Measurements from ENCODE around the gene HRH4.

HRH4 gene

GRCh38 chr18:24460388-24460787 is at the start of gene HRH4:
HRH4 (plus strand) TSS chr18:24460637; CDS start chr18:24460729, 92 bp downstream.
- no peak for DNase-seq (ENCODE audit: low spot score)

- DNase-seq (ENCODE audit: low spot score): no peak
Observed at GRCh38 chr18:24413148-24413547, 47.3 kb upstream of the HRH4 start.

GRCh38 chr18:24414349-24415003 is 46.0 kb upstream of the HRH4 start:
- no peak for DNase-seq (ENCODE audit: low spot score)

- DNase-seq (ENCODE audit: low spot score): no peak
Observed at GRCh38 chr18:24417480-24417879, 43.0 kb upstream of the HRH4 start.

GRCh38 chr18:24420551-24420950 is 39.9 kb upstream of the HRH4 start:
- DNase-seq (ENCODE audit: low spot score): no peak

GRCh38 chr18:24421831-24422230 is 38.6 kb upstream of the HRH4 start:
- DNase-seq (ENCODE audit: low spot score): no peak

- DNase-seq (ENCODE audit: low spot score): no peak
Observed at GRCh38 chr18:24426073-24426397, 34.4 kb upstream of the HRH4 start.

- DNase-seq (ENCODE audit: low spot score): peak; percentile 85
Observed at GRCh38 chr18:24426398-24427294, 33.8 kb upstream of the HRH4 start, which contains the start of gene IMPACT. IMPACT (plus strand) TSS chr18:24426670; CDS start chr18:24426757, 87 bp downstream.

- DNase-seq (ENCODE audit: low spot score): no peak
Observed at GRCh38 chr18:24427484-24427883, 33.0 kb upstream of the HRH4 start.

- DNase-seq (ENCODE audit: low spot score): no peak
Observed at GRCh38 chr18:24428709-24429108, 31.7 kb upstream of the HRH4 start.

- no peak for DNase-seq (ENCODE audit: low spot score)
Observed at GRCh38 chr18:24429188-24429587, 31.2 kb upstream of the HRH4 start.

GRCh38 chr18:24432618-24433017 is 27.8 kb upstream of the HRH4 start:
- DNase-seq (ENCODE audit: low spot score): no peak

- no peak for DNase-seq (ENCODE audit: low spot score)
Observed at GRCh38 chr18:24436939-24437338, 23.5 kb upstream of the HRH4 start.

- DNase-seq (ENCODE audit: low spot score): no peak
Observed at GRCh38 chr18:24443870-24444269, 16.6 kb upstream of the HRH4 start.

- no peak for DNase-seq (ENCODE audit: low spot score)
Observed at GRCh38 chr18:24446453-24446852, 14.0 kb upstream of the HRH4 start.

- no peak for DNase-seq (ENCODE audit: low spot score)
Observed at GRCh38 chr18:24446953-24447538, 13.4 kb upstream of the HRH4 start.

- DNase-seq (ENCODE audit: low spot score): peak; percentile 28
Observed at GRCh38 chr18:24447961-24448360, 12.5 kb upstream of the HRH4 start.

- DNase-seq (ENCODE audit: low spot score): no peak
Observed at GRCh38 chr18:24456549-24456948, 3.9 kb upstream of the HRH4 start.

GRCh38 chr18:24459772-24460171 is 665 bp upstream of the HRH4 start:
- DNase-seq (ENCODE audit: low spot score): no peak

- DNase-seq (ENCODE audit: low spot score): no peak
Observed at GRCh38 chr18:24461996-24462395, 1.6 kb downstream of the HRH4 start.

GRCh38 chr18:24462838-24463775 is 2.7 kb downstream of the HRH4 start:
- no peak for DNase-seq (ENCODE audit: low spot score)

GRCh38 chr18:24465486-24465885 is 5.0 kb downstream of the HRH4 start:
- peak; percentile 6 for DNase-seq (ENCODE audit: low spot score)

Measured in putamen (tissue), 1 donor.